DMS153 treated with DMSO at 0.1 percent for 48 hours (cell line): ENCODE data around the gene FA2H.
"Not testable (repeated sequence)": the region's sequence is repeated elsewhere in the genome, so short reads cannot be mapped to it uniquely, and the experiment has no call there.

Experiments used
- DNase-seq: peaks from one replicate; lab custom pipeline; 2025; ENCODE audit not compliant: unreplicated experiment; lab: John Stamatoyannopoulos, UW

Gene FA2H, protein sequence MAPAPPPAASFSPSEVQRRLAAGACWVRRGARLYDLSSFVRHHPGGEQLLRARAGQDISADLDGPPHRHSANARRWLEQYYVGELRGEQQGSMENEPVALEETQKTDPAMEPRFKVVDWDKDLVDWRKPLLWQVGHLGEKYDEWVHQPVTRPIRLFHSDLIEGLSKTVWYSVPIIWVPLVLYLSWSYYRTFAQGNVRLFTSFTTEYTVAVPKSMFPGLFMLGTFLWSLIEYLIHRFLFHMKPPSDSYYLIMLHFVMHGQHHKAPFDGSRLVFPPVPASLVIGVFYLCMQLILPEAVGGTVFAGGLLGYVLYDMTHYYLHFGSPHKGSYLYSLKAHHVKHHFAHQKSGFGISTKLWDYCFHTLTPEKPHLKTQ

DNA sequence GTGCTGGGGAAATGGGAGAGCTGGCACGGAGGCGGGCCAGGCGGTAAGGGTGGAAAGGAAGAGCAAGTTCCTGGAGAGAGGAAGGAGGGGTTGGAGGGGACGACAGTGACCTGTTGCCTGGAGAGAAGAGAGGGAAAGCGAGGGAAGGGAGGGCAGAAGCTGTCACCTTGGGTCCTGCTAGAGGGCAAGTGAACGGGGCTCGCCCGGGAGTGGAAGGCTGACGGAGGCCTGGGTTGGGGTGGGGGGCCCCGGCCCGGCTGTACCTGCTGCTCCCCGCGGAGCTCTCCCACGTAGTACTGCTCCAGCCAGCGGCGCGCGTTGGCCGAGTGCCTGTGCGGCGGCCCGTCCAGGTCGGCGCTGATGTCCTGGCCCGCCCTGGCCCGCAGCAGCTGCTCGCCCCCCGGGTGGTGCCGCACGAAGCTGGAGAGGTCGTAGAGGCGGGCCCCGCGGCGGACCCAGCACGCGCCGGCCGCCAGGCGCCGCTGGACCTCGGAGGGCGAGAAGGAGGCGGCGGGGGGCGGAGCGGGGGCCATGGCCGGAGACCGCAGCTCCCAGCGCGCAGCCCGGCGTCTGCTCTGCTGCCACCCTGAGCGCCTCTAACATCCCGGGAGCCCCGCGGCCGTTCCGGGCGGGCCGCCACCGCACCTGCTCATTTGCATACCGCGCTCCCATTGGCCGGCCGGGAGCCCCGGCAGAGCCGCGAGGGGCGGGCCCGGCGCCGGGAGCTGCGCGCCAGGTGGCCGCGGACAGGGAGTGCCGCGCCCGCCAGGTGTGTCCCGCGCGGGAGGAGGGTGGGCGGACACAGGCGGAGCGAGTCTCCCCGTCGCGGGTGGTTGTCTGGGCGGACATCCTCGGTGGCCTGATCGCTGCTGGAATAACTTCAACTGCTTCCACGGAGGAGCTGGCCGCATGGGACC is at the start of gene FA2H:
Gene FA2H (minus strand): TSS at position 598 of the 917 bp plus-strand sequence. CDS start 65 bp downstream, at position 533.
- DNase-seq = peak; percentile 92

DNA sequence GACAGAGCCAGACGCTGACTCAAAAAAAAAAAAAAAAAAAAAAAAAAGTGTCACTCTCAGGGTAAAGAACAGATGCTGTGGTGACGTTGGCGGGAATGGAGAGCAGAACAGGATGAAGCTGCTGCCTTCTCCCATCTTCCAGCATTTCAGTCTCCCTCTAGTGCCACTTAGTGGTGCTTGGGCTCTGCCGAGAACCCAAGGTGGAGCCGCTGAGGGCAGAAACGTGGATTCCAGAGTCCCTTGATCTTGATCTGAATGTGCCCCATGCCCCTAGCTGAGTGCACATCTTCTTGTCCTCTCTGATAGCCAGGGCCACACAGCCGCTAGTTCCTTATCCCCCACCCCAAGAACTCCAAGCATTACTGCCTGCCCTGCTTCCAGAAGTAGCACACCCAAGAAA is 43.2 kb upstream of the FA2H start:
- DNase-seq = no peak

DNA sequence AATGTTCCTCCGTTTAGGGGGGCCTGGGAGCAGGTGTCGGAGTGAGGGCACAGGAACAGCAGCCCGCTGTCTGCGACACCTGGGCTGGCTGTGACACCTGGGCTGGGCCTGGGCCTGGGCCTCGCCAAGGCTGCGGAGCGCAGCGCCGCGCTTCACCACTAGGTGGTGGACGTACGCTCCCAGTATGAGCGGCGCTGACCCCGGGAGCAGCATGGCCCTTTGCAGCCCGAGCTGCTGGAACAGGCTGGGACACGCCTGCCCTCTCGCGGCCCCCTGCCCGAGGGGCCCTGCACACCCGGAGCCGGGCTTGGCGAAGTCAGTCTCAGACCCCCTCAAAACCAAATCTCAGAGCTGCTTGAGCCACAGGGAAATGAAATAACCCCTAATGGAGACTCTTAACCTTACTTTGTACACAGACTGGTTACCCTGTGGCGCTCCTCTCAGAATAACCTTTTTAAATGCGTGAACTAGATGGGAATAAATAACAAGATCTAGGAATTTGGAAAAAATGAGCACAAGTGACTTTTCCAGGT is 38.6 kb upstream of the FA2H start:
- DNase-seq = peak; percentile 56

DNA sequence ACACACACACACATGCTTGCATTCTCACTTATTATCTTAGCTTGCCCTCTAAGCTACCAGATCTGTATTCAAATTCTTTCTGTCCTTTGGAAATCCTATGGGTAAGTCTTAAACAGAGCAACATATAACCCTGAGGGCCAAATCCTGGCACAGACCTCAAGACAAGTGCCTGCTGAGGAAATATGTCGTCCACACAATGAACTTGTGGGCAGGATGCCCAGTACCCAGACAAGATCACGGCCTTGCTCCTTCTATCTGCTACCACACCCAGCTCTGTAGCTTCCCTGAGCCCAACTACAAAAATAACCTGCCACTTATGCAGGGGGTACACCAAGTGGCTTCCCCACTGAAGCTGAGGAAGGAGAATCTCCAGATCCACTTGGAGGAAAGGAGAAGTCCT is 37.3 kb upstream of the FA2H start:
- DNase-seq = no peak

DNA sequence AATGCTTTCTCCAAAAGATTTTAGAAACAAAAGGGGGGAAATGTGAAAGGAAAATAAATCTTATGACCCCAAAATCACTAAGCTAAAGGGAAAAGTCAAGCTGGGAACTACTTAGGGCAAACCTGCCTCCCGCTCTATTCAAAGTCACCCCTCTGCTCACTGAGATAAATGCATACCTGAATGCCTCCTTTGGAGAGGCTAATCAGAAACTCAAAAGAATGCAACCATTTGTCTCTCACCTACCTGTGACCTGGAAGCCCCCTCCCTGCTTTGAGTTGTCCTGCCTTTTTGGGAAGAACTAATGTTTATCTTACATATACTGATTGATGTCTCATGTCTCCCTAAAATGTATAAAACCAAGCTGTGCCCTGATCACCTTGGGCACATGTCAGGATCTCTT is 36.6 kb upstream of the FA2H start:
- not testable (repeated sequence) for DNase-seq

DNA sequence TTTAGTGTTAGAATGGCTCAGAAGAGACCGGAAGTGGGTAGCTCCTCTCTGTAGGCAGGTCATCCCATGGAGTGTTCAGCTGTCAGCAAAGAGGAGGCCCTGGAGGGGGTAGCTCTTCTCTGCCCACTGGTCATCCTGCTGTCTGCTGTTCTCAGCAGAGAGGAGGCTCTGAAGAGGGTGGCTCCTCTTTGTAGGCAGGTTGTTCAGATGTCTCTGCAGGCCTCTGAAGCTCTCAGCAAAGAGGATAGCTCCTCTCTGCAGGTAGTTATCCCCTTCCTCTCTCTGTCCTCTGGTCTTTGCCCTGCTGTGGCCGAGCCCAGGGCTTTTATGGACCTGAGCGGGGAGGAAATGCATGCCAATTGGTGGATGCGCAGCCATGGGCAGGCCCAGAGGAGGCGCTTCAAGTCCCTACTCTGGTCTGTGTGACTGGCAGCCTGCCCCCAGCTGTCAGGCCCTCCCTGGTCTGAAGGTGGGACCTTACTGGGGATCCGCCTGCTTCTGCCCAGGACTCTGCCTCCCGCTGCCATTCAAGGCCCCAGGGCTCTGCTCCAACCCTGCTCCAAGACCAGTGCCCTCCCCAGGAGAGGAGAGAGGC is 32.5 kb upstream of the FA2H start:
- DNase-seq = no peak

DNA sequence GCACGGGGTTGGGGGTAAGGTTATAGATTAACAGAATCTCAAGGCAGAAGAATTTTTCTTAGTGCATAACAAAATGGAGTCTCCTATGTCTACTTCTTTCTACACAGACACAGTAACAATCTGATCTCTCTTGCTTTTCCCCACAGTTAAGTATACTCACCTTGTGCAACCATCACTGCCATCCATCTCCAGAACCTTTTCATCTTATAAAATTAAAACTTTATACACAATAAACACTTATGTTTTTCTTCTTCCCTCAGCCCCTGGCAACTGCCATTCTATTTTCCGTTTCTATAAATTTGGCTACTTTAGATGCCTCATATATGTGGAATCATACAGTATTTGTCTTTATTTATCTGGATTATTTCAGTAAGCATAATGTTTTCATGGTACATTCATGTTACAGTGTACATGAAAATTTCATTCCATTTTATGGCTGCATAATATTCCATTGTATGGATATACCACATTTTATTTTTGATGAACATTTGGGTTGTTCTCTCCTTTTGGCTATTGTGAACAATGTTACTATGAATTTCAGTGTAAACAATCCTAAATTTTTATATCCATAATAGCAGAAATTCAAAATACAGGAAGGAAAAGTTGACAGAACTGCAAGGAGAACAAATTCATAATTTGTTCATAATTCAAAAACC is 25.7 kb upstream of the FA2H start:
- no peak for DNase-seq

DNA sequence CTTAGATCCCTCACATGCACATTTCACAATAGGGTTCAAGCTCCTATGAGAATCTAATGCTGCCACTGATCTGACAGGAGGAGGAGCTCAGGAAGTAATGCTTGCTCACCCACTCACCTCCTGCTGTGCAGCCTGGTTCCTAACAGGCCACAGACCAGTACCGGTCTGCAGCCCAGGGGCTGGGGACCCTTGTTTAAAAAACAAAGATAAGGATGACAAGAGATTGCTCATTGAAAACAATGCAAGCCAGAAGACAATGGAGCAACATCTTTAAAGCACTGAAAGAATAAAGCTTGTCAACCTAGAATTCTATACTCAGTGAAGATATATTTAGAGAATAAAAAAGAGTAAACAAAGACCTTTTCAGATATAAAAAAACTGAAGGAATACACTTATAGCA is 22.8 kb upstream of the FA2H start:
- DNase-seq = no peak

DNA sequence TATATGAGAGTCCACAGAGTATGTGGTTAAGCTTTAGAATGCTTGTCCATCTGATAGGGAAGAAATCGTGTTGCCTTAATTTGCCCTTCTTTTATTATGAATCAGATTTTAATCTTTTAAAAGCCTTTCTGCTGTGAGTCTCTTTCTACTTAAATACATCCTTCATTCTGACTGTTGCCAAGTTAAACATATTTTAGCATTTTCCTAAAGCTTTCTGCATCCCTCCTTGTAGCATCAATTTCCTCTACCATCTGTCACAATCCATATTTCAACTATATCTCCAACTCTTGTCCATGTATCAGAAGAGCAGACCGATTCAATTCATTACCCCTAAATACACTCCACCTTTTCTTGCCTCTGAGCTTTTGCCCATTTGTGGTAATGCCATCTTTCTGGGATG is 20.5 kb upstream of the FA2H start:
- no peak for DNase-seq

DNA sequence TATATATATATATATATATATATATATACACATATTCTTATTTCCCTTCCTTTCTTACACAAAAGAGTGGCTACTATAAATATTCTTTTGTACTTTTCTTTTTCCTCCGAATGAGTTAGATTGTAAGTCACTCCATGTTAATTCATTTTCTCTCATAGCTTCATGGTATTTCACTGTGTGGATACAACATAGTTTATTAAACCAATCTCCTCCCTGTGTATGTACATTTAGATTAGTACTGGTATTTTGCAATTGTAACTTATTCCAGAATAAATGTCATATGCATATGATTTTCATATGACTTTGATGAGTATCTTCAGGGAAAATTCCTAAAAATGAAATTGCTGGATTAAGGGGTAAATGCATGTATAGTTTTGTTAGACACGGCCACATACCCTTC is 20.0 kb upstream of the FA2H start:
- no peak for DNase-seq

DNA sequence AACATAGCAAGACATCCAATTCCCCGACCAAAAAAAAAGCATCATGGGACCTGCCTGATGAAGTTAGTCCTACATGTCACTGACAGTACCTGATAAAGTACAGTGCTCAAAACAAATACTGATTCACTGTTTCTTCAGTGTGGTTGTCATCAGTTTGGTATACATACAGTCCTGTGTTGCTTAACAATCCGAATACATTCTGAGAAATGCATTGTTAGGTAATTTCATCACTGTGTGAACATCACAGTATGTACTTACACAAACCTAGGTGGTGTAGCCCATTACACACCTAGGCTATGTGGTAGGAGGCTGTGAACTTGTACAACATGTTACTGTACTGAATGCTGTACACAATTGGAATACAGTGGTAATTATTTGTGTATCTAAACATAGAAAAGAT is 19.0 kb upstream of the FA2H start:
- DNase-seq = no peak

DNA sequence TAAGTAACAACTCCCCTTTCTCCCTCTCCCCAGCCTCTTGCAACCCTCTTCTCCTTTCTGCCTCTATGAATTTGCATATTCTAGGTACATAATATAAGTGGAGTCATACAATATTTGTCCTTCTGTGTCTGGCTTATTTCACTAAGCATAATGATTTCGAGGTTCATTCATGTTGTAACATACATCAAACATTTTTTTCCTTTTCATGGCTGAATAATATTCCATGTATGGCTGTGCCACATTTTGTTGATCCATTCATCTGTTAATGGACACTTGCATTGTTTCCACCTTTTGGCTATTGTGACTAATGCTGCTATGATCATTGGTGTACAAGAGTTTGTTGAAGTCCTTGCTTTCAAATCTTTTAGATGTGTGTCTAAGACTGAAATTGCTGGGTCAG is 17.6 kb upstream of the FA2H start:
- DNase-seq = no peak

DNA sequence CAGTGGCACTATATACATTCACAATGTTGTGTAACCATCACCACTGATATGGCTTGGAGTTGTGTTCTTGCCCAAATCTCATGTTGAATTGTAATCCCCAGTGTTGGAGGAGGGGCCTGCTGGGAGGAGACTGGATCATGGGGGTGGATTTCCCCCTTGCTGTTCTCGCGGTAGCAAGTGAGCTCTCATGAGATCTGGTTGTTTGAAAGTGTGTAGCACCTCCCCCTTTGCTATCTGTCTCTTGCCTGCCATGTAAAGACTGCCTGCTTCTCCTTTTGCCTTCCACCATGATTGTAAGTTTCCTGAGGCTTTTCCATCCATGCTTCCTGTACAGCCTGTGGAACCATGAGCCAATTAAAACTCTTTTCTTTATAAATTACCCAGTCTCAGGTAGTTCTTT is 17.1 kb upstream of the FA2H start:
- not testable (repeated sequence) for DNase-seq

DNA sequence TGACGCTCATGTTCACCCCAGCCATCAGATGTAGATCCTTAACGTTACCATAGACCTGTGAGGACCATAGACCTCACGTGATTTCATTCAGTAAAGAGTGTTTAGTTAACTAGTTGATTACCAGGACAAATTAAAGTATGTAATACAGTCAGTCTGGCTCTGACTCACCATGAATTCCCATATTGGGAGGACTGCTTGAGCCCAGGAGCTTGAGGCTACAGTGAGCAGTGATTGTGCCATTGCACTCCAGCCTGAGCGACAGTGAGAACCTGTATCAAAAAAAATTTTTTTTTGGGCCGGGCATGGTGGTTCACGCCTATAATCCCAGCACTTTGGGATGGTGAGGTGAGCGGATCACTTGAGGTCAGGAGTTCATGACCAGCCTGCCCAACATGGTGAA is 13.5 kb upstream of the FA2H start:
- DNase-seq = no peak

DNA sequence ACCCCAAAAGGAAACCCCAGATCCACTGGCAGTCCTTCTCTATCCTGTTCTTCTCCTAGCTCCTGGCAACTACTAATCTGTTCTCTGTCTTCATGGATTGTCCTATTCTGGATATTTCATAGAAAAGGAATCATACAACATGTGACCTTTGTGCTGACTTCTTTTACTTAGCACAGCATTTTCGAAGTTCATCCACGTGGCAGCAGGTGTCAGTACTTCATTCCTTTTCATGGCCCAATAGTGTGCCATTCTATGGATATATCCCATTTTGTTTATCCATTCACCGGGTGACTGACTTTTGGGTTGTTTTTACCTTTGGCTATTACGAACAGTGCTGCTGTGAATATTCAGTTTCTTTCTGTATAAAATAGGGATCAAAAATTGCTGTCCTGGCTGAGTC is 10.4 kb upstream of the FA2H start:
- no peak for DNase-seq

DNA sequence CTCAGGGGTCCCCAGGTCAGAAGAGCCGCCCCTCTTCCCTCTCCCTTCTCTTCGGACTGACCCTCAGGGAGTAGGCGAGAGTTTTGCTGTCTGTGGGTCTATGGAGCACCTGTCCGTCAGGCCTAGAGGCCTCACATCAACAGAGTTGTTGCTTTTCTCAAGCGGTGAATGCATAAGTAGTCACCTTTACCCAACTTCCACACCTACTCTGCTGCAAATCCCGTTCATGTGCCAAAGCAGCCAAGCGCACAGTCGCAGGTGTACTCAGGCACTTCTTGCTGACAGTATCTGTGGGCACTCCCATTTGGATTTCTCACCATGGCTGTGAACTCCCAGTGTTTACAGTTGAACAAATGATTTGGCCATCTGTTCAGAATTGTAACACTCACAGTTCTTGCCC is 4.0 kb upstream of the FA2H start:
- peak; percentile 16 for DNase-seq

DNA sequence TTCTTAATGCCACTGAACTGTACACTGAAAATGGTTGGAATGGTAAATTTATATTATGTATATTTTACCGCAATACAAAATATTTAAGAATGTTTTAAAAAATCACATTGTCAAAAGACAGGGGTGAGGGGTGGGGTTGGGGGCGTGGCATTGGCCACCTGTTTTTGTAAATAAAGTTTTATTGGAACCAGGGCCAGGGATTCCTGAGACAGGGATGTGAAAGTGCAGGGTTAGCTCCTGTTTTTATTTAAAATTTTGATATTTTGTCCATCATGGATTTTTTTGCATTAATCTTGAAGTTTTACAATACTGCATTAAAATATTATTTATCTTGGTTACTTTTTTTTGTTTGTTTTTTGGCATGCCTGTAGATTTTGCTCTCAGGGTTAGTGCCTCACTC is 2.3 kb upstream of the FA2H start:
- DNase-seq = no peak

DNA sequence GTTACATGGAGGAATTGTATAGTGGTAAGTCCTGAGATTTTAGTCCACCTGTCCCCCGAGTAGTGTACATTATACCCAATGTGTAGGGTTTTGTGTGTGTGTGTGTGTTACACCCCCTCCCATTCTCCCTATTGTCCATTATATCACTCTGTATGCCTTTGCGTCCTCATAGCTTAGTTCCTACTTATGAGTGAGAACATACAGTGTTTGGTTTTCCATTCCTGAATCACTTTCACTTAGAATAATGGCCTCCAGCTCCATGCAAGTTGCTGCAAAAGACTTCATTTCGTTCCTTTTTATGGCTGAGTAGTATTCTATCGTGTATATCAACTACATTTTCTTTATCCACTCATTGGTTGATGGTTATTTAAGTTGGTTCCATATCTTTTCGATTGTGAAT is 635 bp upstream of the FA2H start:
- peak; percentile 4 for DNase-seq

DNA sequence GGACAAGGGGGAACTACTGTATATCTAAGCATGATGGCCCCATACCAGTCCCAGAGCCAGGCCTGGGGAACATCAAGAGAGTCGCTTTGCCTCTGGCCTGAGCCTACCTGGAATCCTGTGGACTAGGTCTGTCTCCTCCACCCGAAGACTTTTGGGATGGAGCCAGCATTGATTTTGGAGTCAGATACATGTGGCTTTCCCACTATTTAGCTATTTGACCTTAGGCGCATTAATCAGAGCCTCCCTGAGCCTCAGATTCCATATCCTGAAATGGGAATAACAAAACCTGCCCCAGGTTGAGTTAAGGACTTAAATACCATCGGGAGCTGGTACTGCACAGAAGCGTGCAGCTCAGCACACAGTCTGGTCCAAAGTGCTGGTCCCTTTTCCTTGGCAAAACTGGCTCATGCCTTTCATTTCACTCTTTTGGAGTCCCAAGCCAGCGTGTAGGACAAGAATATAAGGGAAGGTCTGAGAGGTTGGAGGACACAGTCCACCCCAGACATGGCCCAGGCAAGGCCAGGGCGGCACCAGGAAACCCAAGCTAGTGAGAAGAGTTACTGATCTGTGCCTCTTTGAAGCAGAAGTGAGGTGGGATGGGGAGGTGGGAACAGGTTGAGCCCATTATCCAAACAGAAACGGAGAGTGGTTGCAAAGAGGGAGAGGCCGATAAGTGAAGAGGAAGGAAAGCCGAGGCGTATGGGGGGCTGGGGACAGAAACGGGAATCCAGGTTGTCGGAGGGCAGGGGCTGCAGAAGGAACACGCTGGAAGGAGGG is 986 bp downstream of the FA2H start:
- no peak for DNase-seq

DNA sequence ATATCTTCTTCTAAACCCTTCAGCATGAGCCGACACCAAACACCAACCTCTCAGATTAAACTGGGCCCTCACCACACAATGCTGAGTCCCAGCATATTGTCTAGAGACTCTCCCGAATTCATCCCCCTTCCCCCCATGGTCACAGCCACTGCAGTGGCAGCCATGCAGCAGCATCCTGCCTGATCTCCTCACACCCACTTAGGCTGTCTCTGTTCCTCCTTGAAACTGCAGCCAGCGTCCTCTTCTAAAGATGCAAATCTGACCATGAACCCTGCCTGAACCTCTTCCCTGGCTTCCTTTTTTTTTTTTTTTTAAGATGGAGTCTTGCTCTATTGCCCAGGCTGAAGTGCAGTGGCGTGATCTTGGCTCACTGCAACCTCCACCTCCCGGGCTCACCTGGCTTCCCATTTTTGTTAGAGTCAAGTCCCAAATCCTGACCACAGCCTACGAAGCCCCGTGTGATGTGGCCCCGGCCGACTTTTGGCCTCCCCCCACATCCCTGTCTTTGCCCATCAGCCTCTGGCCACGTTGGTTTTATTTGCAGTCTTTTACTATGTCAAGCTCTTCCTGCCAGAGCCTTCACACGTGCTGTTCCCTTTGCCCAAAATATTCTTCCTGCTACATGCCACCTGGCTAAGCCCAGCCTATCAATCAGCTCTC is 2.8 kb downstream of the FA2H start:
- DNase-seq = no peak
